ENCODE data around the gene FCMR. TPM values are rescaled to one million over a fixed set of nuclear protein-coding genes. Genes with fewer than 3 reads are reported as not detected.

The FCMR gene
- total RNA-seq, 2 donors from 2014 or later: 2.3 TPM; not detected in 1

GRCh38 chr1:206922524-206922923 lies 783 bp upstream of the FCMR start:
- no peak for DNase-seq
- intact Hi-C loops (cut with DNase I): loop anchor here (5.0 kb wide), 1 partner anchor 50 kb away; the partner anchor contains the start of gene FCAMR
- 33 to 86% methylated on average over 1 of the region's 1 CpG for WGBS, 2 donors
- ATAC-seq: no peak
- TF ChIP-seq POLR2A (IDR thresholded peaks at IDR 0.05) (no peak), CTCF (IDR thresholded peaks at IDR 0.05) (no peak)
- Histone ChIP-seq H3K36me3 (replicated peaks in 1 of 2; ENCODE audit: insufficient read depth in 1 of 2, low read depth in 2 of 2) (no peaks in the 10 kb centered on the region), H3K9me3 (no peaks in the 10 kb centered on the region), H3K27ac (no peak overlapping the region), H3K4me1 (no peaks in the 10 kb centered on the region), H3K27me3 (no peaks in the 10 kb centered on the region), H3K4me3 (no peak overlapping the region)

- intact Hi-C loops (cut with DNase I): loop anchor here (10.0 kb wide), 1 partner anchor 433 kb away; no protein-coding TSS in a partner anchor
- 63 to 80% methylated on average over 3 of the region's 3 CpGs for WGBS, 2 donors
These were observed 3.7 kb downstream of the FCMR start for GRCh38 chr1:206918076-206918475.

GRCh38 chr1:206916000-206916709 lies 5.6 kb downstream of the FCMR start:
- ATAC-seq: no peak
- H3K4me3 ChIP-seq: no peak overlapping the region
- no peak overlapping the region for H3K27ac ChIP-seq
- no peaks in the 10 kb centered on the region for H3K9me3 ChIP-seq
- H3K36me3 ChIP-seq (replicated peaks in 1 of 2; ENCODE audit: insufficient read depth in 1 of 2, low read depth in 2 of 2): no peaks in the 10 kb centered on the region
- no peak for TF ChIP-seq CTCF (IDR thresholded peaks at IDR 0.05)
- no peaks in the 10 kb centered on the region for H3K4me1 ChIP-seq
- DNase-seq: no peak
- WGBS, 2 donors: 61% methylated on average over 8 of the region's 8 CpGs
- no peaks in the 10 kb centered on the region for H3K27me3 ChIP-seq
- intact Hi-C loops (cut with DNase I): loop anchor here (10.0 kb wide), 1 partner anchor 431 kb away; no protein-coding TSS in a partner anchor

More at GRCh38 chr1:206918076-206918475, 3.7 kb downstream of the FCMR start:
- DNase-seq: no peak
- ATAC-seq: no peak
- Histone ChIP-seq H3K27ac (no peak overlapping the region), H3K27me3 (no peaks in the 10 kb centered on the region), H3K9me3 (no peaks in the 10 kb centered on the region), H3K36me3 (replicated peaks in 1 of 2; ENCODE audit: insufficient read depth in 1 of 2, low read depth in 2 of 2) (no peaks in the 10 kb centered on the region), H3K4me3 (no peak overlapping the region), H3K4me1 (no peaks in the 10 kb centered on the region)
- TF ChIP-seq POLR2A (IDR thresholded peaks at IDR 0.05) (no peak), CTCF (IDR thresholded peaks at IDR 0.05) (no peak)

GRCh38 chr1:206915030-206915735 lies 6.6 kb downstream of the FCMR start:
- H3K9me3 ChIP-seq: no peaks in the 10 kb centered on the region
- no peak overlapping the region for H3K4me3 ChIP-seq
- ATAC-seq (no peak), DNase-seq (no peak)
- H3K27me3 ChIP-seq: no peaks in the 10 kb centered on the region
- H3K27ac ChIP-seq: no peak overlapping the region
- TF ChIP-seq POLR2A (IDR thresholded peaks at IDR 0.05) (no peak), CTCF (IDR thresholded peaks at IDR 0.05) (no peak)
- no peaks in the 10 kb centered on the region for H3K36me3 ChIP-seq (replicated peaks in 1 of 2; ENCODE audit: insufficient read depth in 1 of 2, low read depth in 2 of 2)
- 67 to 69% methylated on average over 15 of the region's 15 CpGs for WGBS, 2 donors
- intact Hi-C loops (cut with DNase I): loop anchor here (10.0 kb wide), 1 partner anchor 430 kb away; no protein-coding TSS in a partner anchor
- H3K4me1 ChIP-seq: peaks cover 9% of the 10 kb centered on the region
